NOMO-1 treated with DMSO at 0.1 percent for 48 hours (cell line): ENCODE measurements around the gene ZNF527.
"Not testable (repeated sequence)": the region's sequence is repeated elsewhere in the genome, so short reads cannot be mapped to it uniquely, and the experiment has no call there.

Experiments
- DNase-seq: peaks from one replicate; lab custom pipeline; 2025; ENCODE audit not compliant: unreplicated experiment; lab: John Stamatoyannopoulos, UW

The ZNF527 gene

GRCh38 chr19:37370880-37371661, at the start of gene ZNF527:
Gene ZNF527, plus strand, starts transcription at chr19:37371099. Its CDS starts 3,100 bp downstream, at chr19:37374199.
- DNase-seq, result peak; percentile 97

- DNase-seq, result no peak
These were observed 41.2 kb upstream of the ZNF527 start for GRCh38 chr19:37329686-37330085.

- no peak for DNase-seq
These were observed 38.1 kb upstream of the ZNF527 start for GRCh38 chr19:37332839-37333238.

- no peak for DNase-seq
These were observed 37.4 kb upstream of the ZNF527 start for GRCh38 chr19:37333457-37333856.

GRCh38 chr19:37334179-37335071, 36.5 kb upstream of the ZNF527 start:
- DNase-seq, result no peak

- no peak for DNase-seq
These were observed 28.1 kb upstream of the ZNF527 start for GRCh38 chr19:37342753-37343152.

GRCh38 chr19:37346091-37346490, 24.8 kb upstream of the ZNF527 start:
- DNase-seq, result no peak

- no peak for DNase-seq
These were observed 22.8 kb upstream of the ZNF527 start for GRCh38 chr19:37348060-37348459.

- no peak for DNase-seq
These were observed 16.9 kb upstream of the ZNF527 start for GRCh38 chr19:37353968-37354367.

- no peak for DNase-seq
These were observed 15.0 kb upstream of the ZNF527 start for GRCh38 chr19:37355901-37356300.

GRCh38 chr19:37361994-37362393, 8.9 kb upstream of the ZNF527 start:
- DNase-seq, result no peak

GRCh38 chr19:37362733-37363132, 8.2 kb upstream of the ZNF527 start:
- no peak for DNase-seq

- not testable (repeated sequence) for DNase-seq
These were observed 466 bp upstream of the ZNF527 start for GRCh38 chr19:37370386-37370879.

GRCh38 chr19:37389234-37389633, 18.3 kb downstream of the ZNF527 start:
- no peak for DNase-seq

- not testable (repeated sequence) for DNase-seq
These were observed 20.5 kb downstream of the ZNF527 start for GRCh38 chr19:37391399-37391798.

GRCh38 chr19:37401078-37401477, 30.2 kb downstream of the ZNF527 start:
- no peak for DNase-seq

- DNase-seq, result no peak
These were observed 32.5 kb downstream of the ZNF527 start for GRCh38 chr19:37403403-37403802.

- DNase-seq, result not testable (repeated sequence)
These were observed 35.4 kb downstream of the ZNF527 start for GRCh38 chr19:37406140-37406846.

GRCh38 chr19:37412700-37413099, 41.8 kb downstream of the ZNF527 start:
- DNase-seq, result no peak

GRCh38 chr19:37413313-37414084, 42.6 kb downstream of the ZNF527 start:
- no peak for DNase-seq
